22Rv1 (cell line): ENCODE results near the gene ANKRD6.

Experiments
- H3K27ac ChIP-seq: fragments of 450-650 bp; 2 replicates; pipeline ENCODE4 v1.5.1; 2017
- ZFX ChIP-seq: fragments of 450-650 bp; IDR thresholded peaks from 2 replicates; pipeline ENCODE4 v1.6.1; 2017; ENCODE audit warnings: antibody characterized with exemption, borderline replicate concordance
- TF ChIP-seq, protein P1 (sequence below): fragments of 450-650 bp; IDR thresholded peaks from 2 replicates; pipeline ENCODE4 v1.5.1; 2017; ENCODE audit warnings: mild to moderate bottlenecking

Gene ANKRD6

DNA sequence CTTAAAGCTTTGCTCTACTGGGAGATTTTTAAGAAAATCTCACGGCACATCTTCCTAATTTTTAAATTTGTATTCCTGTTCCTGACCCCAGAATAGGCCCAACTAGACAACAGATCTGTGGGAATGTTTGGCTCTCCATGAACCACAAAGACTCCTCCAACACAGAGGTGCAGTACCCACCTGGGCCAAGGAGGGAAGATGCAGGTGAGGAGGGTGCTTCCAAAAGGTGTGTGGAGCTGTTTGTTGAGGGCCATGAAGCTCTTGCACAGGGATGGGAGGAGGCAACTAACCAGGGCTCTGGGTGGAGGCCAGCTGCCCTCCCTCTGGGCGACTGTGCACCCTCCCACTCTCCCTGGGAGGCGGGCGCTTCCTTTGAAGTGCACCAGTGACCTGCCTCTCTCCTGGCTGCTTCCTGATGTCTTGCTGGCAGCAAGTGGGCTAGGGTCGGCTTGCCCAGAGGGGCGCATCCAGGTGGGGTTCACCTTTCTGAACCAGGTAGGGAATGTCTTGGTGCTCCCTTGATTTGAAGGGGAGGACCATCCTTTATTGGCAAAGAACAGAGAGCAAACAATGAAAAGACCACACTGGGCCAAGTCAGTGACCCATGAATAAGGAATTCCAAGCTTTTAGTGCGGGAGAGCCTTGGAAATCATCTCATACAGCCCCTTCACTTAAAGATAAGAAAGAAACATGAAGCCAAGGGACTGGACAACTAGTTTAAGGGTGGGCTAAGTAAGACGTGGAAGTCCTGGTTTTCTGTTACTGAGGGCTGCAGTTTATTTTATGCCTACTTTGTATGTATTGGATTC lies 76.0 kb downstream of the ANKRD6 start:
- H3K27ac ChIP-seq = peak overlapping the region; percentile 68
- no peak for TF ChIP-seq ZFX
- TF ChIP-seq, protein P1, sequence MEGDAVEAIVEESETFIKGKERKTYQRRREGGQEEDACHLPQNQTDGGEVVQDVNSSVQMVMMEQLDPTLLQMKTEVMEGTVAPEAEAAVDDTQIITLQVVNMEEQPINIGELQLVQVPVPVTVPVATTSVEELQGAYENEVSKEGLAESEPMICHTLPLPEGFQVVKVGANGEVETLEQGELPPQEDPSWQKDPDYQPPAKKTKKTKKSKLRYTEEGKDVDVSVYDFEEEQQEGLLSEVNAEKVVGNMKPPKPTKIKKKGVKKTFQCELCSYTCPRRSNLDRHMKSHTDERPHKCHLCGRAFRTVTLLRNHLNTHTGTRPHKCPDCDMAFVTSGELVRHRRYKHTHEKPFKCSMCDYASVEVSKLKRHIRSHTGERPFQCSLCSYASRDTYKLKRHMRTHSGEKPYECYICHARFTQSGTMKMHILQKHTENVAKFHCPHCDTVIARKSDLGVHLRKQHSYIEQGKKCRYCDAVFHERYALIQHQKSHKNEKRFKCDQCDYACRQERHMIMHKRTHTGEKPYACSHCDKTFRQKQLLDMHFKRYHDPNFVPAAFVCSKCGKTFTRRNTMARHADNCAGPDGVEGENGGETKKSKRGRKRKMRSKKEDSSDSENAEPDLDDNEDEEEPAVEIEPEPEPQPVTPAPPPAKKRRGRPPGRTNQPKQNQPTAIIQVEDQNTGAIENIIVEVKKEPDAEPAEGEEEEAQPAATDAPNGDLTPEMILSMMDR = no peak

DNA sequence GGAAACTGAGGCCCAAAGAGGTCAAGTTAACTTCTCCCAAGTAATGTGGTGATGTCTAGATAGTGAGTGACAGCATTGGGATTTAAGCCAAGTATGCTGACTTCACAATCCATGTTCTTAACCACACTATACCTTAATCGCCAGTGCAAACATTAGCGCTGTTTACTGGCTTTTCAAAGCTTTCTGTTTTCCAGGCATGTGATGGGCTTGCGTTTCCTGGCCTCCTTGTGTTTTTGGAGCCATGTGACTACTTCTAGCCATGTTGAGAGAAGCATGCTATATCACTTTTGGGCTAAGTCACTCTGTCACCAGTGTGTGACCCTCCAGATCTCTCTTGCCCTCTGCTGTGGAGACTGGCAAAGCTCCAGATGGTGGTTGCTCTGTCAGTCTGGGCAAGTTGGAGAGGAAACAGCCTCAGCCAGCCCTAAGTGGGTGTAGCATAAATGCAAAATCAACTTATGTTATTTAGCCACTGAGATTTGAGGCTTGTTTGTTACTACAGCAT lies 76.9 kb downstream of the ANKRD6 start:
- TF ChIP-seq, protein P1 = no peak; the same call in 1 of the 2 replicates
- no peak for TF ChIP-seq ZFX
- H3K27ac ChIP-seq = peak overlapping the region; percentile 68

- H3K27ac ChIP-seq = peak overlapping the region; percentile 68
- TF ChIP-seq ZFX = no peak
- TF ChIP-seq, protein P1 = no peak
Observed at GRCh38 chr6:89510393-89510792, 77.4 kb downstream of the ANKRD6 start.

GRCh38 chr6:89518352-89519055 lies 85.6 kb downstream of the ANKRD6 start:
- TF ChIP-seq, protein P1 = no peak
- H3K27ac ChIP-seq = no peak overlapping the region

GRCh38 chr6:89520736-89521135 lies 87.8 kb downstream of the ANKRD6 start:
- H3K27ac ChIP-seq = no peak overlapping the region
- TF ChIP-seq, protein P1 = no peak
- TF ChIP-seq ZFX = no peak

DNA sequence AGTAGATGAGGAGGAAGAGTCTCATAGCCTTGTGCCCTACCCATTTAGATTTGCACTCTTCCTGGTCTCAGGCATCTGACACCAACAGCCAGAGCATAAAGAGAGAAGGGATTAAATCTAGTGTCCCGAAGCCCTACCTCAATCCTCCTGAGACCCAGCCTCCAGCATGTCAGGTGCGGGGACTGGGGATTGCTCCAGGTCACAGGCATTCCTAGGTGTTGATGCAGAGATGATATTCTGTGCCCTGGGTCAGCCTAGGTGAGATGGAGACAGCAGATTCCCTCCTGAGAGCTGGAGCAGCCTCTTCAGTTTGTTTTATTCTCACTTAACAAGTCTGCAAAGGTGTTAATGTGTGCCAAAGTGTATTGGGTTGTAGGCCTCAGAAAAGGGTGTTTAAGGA lies 89.8 kb downstream of the ANKRD6 start:
- TF ChIP-seq ZFX = no peak
- TF ChIP-seq, protein P1 = no peak
- H3K27ac ChIP-seq = no peak overlapping the region
